ENCODE results near the gene PASK. TPM values are rescaled to one million over a fixed set of nuclear protein-coding genes. Genes with fewer than 3 reads are reported as not detected.

PASK gene
- total and polyA plus RNA-seq, 8 donors, result 0.58 to 56.7 (median 5.9) TPM

DNA sequence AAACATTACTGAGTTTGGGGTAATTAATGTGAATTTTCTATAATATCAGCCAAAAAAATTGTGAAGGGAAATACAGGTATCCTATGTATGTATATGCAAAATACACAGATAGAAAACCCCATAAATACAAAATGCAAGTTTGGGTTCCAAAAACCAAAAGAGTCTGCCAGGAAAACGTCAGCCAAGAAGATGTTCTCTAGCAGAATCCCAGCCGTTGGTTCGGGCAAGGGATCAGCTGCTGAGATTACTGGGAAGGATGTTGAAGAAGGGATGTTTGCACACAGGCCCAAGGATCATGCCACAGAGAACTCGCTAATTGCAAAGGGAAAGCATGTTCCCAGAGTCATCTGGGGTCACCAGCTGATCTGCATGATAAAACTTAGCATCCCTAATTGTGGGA, 29.7 kb upstream of the PASK start:
- Histone ChIP-seq H3K9me3 (no peaks in the 10 kb centered on the region), H3K4me3 (no peak overlapping the region), H3K27me3 (no peaks in the 10 kb centered on the region), H3K36me3 (peaks cover 10 to 97% (median 92%) of the 10 kb centered on the region in 4 donors), H3K4me1 (no peaks in the 10 kb centered on the region), H3K27ac (no peak overlapping the region)
- DNase-seq, result peak in 1 of 2 donors; percentile 35
- 62 to 82% (median 76%) methylated on average over 4 of the region's 4 CpGs for WGBS, 5 donors
- intact Hi-C loops (cut with DNase I; ENCODE audit: low total_unique reads), result no loop called here
- TF ChIP-seq, protein P1, sequence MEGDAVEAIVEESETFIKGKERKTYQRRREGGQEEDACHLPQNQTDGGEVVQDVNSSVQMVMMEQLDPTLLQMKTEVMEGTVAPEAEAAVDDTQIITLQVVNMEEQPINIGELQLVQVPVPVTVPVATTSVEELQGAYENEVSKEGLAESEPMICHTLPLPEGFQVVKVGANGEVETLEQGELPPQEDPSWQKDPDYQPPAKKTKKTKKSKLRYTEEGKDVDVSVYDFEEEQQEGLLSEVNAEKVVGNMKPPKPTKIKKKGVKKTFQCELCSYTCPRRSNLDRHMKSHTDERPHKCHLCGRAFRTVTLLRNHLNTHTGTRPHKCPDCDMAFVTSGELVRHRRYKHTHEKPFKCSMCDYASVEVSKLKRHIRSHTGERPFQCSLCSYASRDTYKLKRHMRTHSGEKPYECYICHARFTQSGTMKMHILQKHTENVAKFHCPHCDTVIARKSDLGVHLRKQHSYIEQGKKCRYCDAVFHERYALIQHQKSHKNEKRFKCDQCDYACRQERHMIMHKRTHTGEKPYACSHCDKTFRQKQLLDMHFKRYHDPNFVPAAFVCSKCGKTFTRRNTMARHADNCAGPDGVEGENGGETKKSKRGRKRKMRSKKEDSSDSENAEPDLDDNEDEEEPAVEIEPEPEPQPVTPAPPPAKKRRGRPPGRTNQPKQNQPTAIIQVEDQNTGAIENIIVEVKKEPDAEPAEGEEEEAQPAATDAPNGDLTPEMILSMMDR (IDR thresholded peaks at IDR 0.05), result no peak
- TF ChIP-seq POLR2AphosphoS5 (IDR thresholded peaks at IDR 0.05) (no peak), EP300 (IDR thresholded peaks at IDR 0.05) (no peak), POLR2A (IDR thresholded peaks at IDR 0.05) (no peak)

DNA sequence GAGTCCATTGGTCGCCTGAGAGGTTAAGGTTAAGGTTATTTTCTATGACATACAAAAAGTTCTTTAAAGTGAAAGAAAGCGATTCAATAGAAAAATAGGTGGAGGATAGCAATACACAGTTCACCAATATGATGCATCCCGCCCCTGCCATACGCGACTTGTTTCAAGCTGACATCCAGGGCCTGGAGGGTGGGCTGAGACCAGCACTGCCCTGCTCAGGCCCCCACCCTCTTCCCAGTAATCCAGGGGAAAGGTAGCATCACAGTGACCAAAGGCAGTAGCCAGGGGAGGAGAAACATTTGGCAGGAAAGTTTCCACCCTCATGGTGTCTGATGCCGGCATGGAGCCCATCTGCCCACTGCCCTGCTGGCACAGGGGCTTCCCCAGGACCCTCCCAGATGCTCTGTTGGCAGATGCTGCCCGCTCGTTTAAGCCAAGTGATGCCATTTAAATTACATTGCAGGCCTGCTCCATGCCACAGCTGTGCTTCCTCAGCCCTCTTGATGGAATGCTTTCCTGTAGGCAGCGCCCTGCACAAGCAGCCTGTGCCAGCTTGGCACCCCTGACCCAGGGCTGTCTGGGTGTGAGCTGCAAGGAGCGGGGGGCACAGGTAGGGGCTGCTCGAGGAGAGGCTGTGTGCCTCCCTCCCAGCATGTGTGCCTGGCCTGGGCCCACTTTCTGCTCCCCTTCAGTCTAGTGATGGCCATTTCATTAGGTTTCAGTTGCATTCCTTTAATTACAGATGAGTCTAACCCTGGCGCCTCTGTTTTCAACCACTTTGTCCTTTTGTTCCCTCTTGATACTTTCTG, 28.5 kb upstream of the PASK start:
- 95 to 98% (median 96%) methylated on average over 8 to 12 of the region's 12 CpGs for WGBS, 5 donors
- no peaks in the 10 kb centered on the region for H3K9me3 ChIP-seq
- intact Hi-C loops (cut with DNase I; ENCODE audit: low total_unique reads), result no loop called here
- H3K4me1 ChIP-seq, result no peaks in the 10 kb centered on the region
- TF ChIP-seq POLR2AphosphoS5 (IDR thresholded peaks at IDR 0.05) (no peak), POLR2A (IDR thresholded peaks at IDR 0.05) (no peak), EP300 (IDR thresholded peaks at IDR 0.05) (no peak)
- TF ChIP-seq, protein P1 (IDR thresholded peaks at IDR 0.05), result no peak
- H3K4me3 ChIP-seq, result no peak overlapping the region
- H3K27ac ChIP-seq, result no peak overlapping the region
- no peak for DNase-seq
- H3K36me3 ChIP-seq, result peaks cover 4 to 95% (median 86%) of the 10 kb centered on the region in 4 donors
- no peaks in the 10 kb centered on the region for H3K27me3 ChIP-seq

DNA sequence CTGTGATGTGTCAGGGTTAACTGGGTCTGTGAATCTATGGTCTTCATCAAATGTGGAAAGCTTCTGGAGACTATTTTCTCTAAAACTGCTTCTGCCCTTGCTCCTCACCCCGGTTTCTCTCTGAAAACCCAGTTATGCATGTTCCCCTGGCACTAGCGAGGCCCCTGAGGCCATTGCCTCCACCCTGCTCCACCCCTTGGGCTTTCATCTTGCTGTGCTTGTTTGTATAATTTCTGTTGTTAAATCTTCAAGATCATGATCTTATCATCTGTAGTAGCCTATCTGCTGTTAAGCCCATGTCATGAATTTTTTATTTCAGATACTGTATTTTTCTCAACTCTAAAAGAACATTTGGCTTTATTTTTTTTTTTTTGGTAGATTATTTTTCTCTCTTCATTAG, 24.3 kb upstream of the PASK start:
- 88 to 93% (median 91%) methylated on average over 2 of the region's 2 CpGs for WGBS, 5 donors
- TF ChIP-seq POLR2AphosphoS5 (IDR thresholded peaks at IDR 0.05) (no peak), POLR2A (IDR thresholded peaks at IDR 0.05) (no peak)
- peaks cover 23 to 97% (median 89%) of the 10 kb centered on the region in 4 donors for H3K36me3 ChIP-seq
- intact Hi-C loops (cut with DNase I; ENCODE audit: low total_unique reads), result no loop called here
- no peaks in the 10 kb centered on the region for H3K4me1 ChIP-seq
- H3K27ac ChIP-seq, result no peak overlapping the region
- no peaks in the 10 kb centered on the region for H3K27me3 ChIP-seq
- H3K9me3 ChIP-seq, result peaks cover 0 to 12% (median 7%) of the 10 kb centered on the region in 4 donors
- H3K4me3 ChIP-seq, result no peak overlapping the region
- DNase-seq, result no peak

DNA sequence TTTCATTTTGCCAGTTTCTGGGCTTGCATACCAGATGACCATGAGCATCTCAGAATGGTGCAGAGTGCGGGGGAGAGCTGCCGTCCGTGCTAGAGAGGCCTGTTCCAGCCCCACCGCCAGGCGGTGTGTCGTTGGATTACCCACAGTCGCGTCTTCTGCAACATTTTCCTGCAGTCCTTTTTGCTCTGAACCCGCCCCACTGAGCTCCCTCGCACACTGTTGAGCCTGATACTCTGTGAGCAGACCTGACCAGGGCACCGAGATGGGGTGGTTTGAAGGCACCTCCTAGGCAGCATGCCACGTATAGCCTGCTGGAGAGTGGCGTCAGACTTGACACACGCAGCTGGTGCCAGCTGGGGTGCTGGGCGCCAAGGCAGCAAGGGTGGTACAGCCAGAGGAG, 19.1 kb upstream of the PASK start:
- TF ChIP-seq EP300 (IDR thresholded peaks at IDR 0.05), result no peak
- TF ChIP-seq POLR2AphosphoS5 (IDR thresholded peaks at IDR 0.05), result no peak
- TF ChIP-seq, protein P1 (IDR thresholded peaks at IDR 0.05), result no peak
- TF ChIP-seq POLR2A (IDR thresholded peaks at IDR 0.05), result no peak
- Histone ChIP-seq H3K36me3 (peaks cover 59 to 100% (median 94%) of the 10 kb centered on the region in 4 donors), H3K27ac (no peak overlapping the region), H3K27me3 (no peaks in the 10 kb centered on the region), H3K9me3 (peaks cover 0 to 12% (median 7%) of the 10 kb centered on the region in 4 donors), H3K4me1 (no peaks in the 10 kb centered on the region), H3K4me3 (no peak overlapping the region)
- no peak for DNase-seq
- intact Hi-C loops (cut with DNase I; ENCODE audit: low total_unique reads), result no loop called here
- 95 to 99% (median 96%) methylated on average over 12 to 15 of the region's 15 CpGs for WGBS, 5 donors
